Hepatocyte (in vitro differentiated cells): ENCODE results near the gene APOA1.

ENCODE experiments used
- CTCF ChIP-seq: fragments of 200-600 bp; sonication (generic); IDR thresholded peaks from 2 replicates; pipeline ENCODE4 v1.5.1; 2016; ENCODE audit warnings: antibody characterized with exemption, mild to moderate bottlenecking; ENCODE audit not compliant: poor library complexity
- EZH2 ChIP-seq: fragments of 200-600 bp; sonication (generic); IDR thresholded peaks from 2 replicates; pipeline ENCODE4 v1.6.1; 2016; ENCODE audit warnings: antibody characterized with exemption, mild to moderate bottlenecking, borderline replicate concordance
- EZH2phosphoT487 ChIP-seq: fragments of 200-600 bp; sonication (generic); IDR thresholded peaks from one replicate; pipeline ENCODE4 v1.6.1; 2018; ENCODE audit warnings: antibody characterized with exemption, mild to moderate bottlenecking, low read depth, moderate library complexity; ENCODE audit not compliant: unreplicated experiment, severe bottlenecking

- TF ChIP-seq CTCF (no peak), EZH2 (no peak), EZH2phosphoT487 (no peak)
Observed at GRCh38 chr11:116874251-116874650, 36.8 kb upstream of the APOA1 start.
